Neutrophil (primary cell): ENCODE measurements around the gene STAT1.

Experiments
- H3K27ac ChIP-seq: fragments of 200-600 bp; sonication (generic); 2 replicates; pipeline ENCODE4 v1.5.1; 2016; ENCODE audit warnings: mild to moderate bottlenecking, moderate library complexity
- H3K27me3 ChIP-seq: fragments of 200-600 bp; sonication (generic); 2 replicates; pipeline ENCODE4 v1.6.0; 2016; ENCODE audit warnings: mild to moderate bottlenecking
- H3K36me3 ChIP-seq: fragments of 200-600 bp; sonication (generic); 2 replicates; pipeline ENCODE4 v1.5.1; 2017
- H3K4me1 ChIP-seq, 2 experiments: fragments of 200-600 bp in 1 of 2; sonication (generic) in 1 of 2; 1 replicate in 1 of 2; 2 replicates in 1 of 2; pipeline versions ENCODE4 v1.5.1 to v1.6.1; 2013 to 2016; ENCODE audit warnings: low read depth in 1 of 2, low read length in 1 of 2, mild to moderate bottlenecking in 1 of 2, moderate library complexity in 1 of 2; ENCODE audit not compliant: control insufficient read depth in 1 of 2, insufficient read depth in 1 of 2
- H3K4me3 ChIP-seq, 2 experiments: fragments of 200-600 bp in 1 of 2; sonication (generic) in 1 of 2; 1 replicate in 1 of 2; 2 replicates in 1 of 2; pipeline ENCODE4 v1.5.1; 2013 to 2016; ENCODE audit warnings: low read depth in 1 of 2, low read length in 1 of 2, mild to moderate bottlenecking in 1 of 2, moderate library complexity in 1 of 2
- H3K9me3 ChIP-seq: fragments of 200-600 bp; sonication (generic); 2 replicates; pipeline ENCODE4 v1.5.1; 2016
- CTCF ChIP-seq: fragments of 200-600 bp; sonication (generic); IDR thresholded peaks from 2 replicates; pipeline ENCODE4 v1.5.1; 2016; ENCODE audit warnings: antibody characterized with exemption

The STAT1 gene

GRCh38 chr2:191013932-191014652, at the start of gene STAT1:
Gene STAT1 (minus strand): TSS chr2:191014171. CDS start chr2:191010003, 4,168 bp downstream.
- no peaks in the 10 kb centered on the region for H3K27me3 ChIP-seq
- H3K4me3 ChIP-seq = peak within 1 kb of the TSS; percentile 96 to 97
- peak within 1 kb of the TSS; percentile 96 for H3K27ac ChIP-seq
- no peaks in the 10 kb centered on the region for H3K9me3 ChIP-seq
- H3K4me1 ChIP-seq = peaks cover 35 to 37% of the 10 kb centered on the region in 2 experiments
- peaks cover 30% of the 10 kb centered on the region for H3K36me3 ChIP-seq
- peak; percentile 46 for TF ChIP-seq CTCF

DNA sequence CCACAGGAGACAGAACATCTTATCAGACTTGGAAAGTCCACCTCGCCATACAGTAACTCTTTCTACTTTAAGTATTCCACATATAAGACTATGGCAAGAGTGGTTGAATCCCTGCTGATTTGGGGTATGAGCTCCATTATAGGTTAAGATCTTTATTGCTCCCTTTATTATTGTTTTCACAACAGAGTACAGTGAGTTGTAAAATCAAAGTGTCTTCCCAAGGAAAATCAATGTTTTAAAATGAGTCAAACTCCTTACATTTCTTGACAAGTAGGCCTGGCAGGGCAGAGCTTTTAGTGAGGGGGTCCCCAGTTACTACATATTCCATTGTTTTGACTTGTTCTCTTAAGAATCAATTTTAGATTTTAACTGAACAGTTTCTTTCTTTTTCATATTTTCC, 49.6 kb upstream of the STAT1 start:
- Histone ChIP-seq H3K36me3 (no peaks in the 10 kb centered on the region), H3K27ac (no peak overlapping the region)

GRCh38 chr2:191061381-191061980, 47.5 kb upstream of the STAT1 start:
- TF ChIP-seq CTCF = no peak
- H3K36me3 ChIP-seq = no peaks in the 10 kb centered on the region
- H3K9me3 ChIP-seq = no peaks in the 10 kb centered on the region
- H3K27ac ChIP-seq = no peak overlapping the region
- no peak overlapping the region for H3K4me3 ChIP-seq
- H3K27me3 ChIP-seq = no peaks in the 10 kb centered on the region
- H3K4me1 ChIP-seq = peaks cover 18 to 27% of the 10 kb centered on the region in 2 experiments

More for the DNA sequence above, 49.6 kb upstream of the STAT1 start:
- Histone ChIP-seq H3K27me3 (no peaks in the 10 kb centered on the region), H3K9me3 (no peaks in the 10 kb centered on the region), H3K4me1 (peaks cover 17 to 23% of the 10 kb centered on the region in 2 experiments), H3K4me3 (no peak overlapping the region)
- TF ChIP-seq CTCF = no peak

GRCh38 chr2:191059308-191059707, 45.3 kb upstream of the STAT1 start:
- Histone ChIP-seq H3K4me1 (peaks cover 10 to 12% of the 10 kb centered on the region in 2 experiments), H3K36me3 (no peaks in the 10 kb centered on the region), H3K27me3 (no peaks in the 10 kb centered on the region), H3K27ac (no peak overlapping the region), H3K9me3 (no peaks in the 10 kb centered on the region), H3K4me3 (no peak overlapping the region)
- TF ChIP-seq CTCF = no peak

- H3K27me3 ChIP-seq = no peaks in the 10 kb centered on the region
- TF ChIP-seq CTCF = no peak
- no peaks in the 10 kb centered on the region for H3K9me3 ChIP-seq
- H3K4me3 ChIP-seq = no peak overlapping the region
- no peaks in the 10 kb centered on the region for H3K36me3 ChIP-seq
- no peak overlapping the region for H3K27ac ChIP-seq
- peaks cover 27% of the 10 kb centered on the region in 2 experiments for H3K4me1 ChIP-seq
These were observed 42.3 kb upstream of the STAT1 start for GRCh38 chr2:191056228-191056627.
